Fibroblast of lung (primary cell): ENCODE data around the gene PPP4R4. TPM values are rescaled to one million over a fixed set of nuclear protein-coding genes. Genes with fewer than 3 reads are reported as not detected.

Experiments used
- DNase-seq, 2 donors: peaks; one replicate each; pipeline versions ENCODE4 v3.0.0 to v3.0.0-alpha.2; 2010; ENCODE audit warnings: low read depth in 2 of 2
- H2AFZ ChIP-seq: 2 replicates; pipeline ENCODE4 v1.5.1; 2012; ENCODE audit warnings: low read length, control low read depth, inconsistent platforms
- H3K27ac ChIP-seq: 2 replicates; pipeline ENCODE4 v1.5.1; 2011; ENCODE audit warnings: low read length, control low read depth; ENCODE audit not compliant: insufficient read depth
- H3K27me3 ChIP-seq: 2 replicates; pipeline ENCODE4 v1.5.1; 2011; ENCODE audit warnings: mild to moderate bottlenecking, low read length; ENCODE audit not compliant: control insufficient read depth, insufficient read depth
- H3K36me3 ChIP-seq: 2 replicates; pipeline ENCODE4 v1.5.1; 2011; ENCODE audit warnings: low read length; ENCODE audit not compliant: control insufficient read depth, insufficient read depth
- H3K4me1 ChIP-seq: 2 replicates; pipeline ENCODE4 v1.5.1; 2011; ENCODE audit warnings: low read length; ENCODE audit not compliant: control insufficient read depth, insufficient read depth; ENCODE audit errors: extremely low read depth
- H3K4me2 ChIP-seq: 2 replicates; pipeline ENCODE4 v1.5.1; 2011; ENCODE audit warnings: low read length, control low read depth; ENCODE audit not compliant: insufficient read depth; ENCODE audit errors: extremely low read depth
- H3K4me3 ChIP-seq, 4 experiments: fragments of 200-600 bp in 1 of 4; sonication (generic) in 1 of 4; replicated peaks in 1 of 4; 2 replicates each; pipeline ENCODE4 v1.5.1; 2011 to 2016; ENCODE audit warnings: low read length in 4 of 4, low read depth in 3 of 4, mild to moderate bottlenecking in 3 of 4, control low read depth in 2 of 4, inconsistent platforms in 1 of 4, mixed read lengths in 1 of 4; ENCODE audit not compliant: insufficient read depth in 1 of 4; ENCODE audit errors: control extremely low read depth in 1 of 4
- H3K79me2 ChIP-seq: 2 replicates; pipeline ENCODE4 v1.5.1; 2012; ENCODE audit warnings: mild to moderate bottlenecking, low read length, inconsistent platforms; ENCODE audit not compliant: control insufficient read depth, insufficient read depth
- H3K9ac ChIP-seq: 2 replicates; pipeline ENCODE4 v1.5.1; 2011; ENCODE audit warnings: mild to moderate bottlenecking, low read length, control low read depth; ENCODE audit not compliant: insufficient read depth
- H3K9me3 ChIP-seq: 2 replicates; pipeline ENCODE4 v1.5.1; 2012; ENCODE audit warnings: low read depth, low read length; ENCODE audit not compliant: control insufficient read depth, insufficient read depth
- H4K20me1 ChIP-seq: 2 replicates; pipeline ENCODE4 v1.5.1; 2011; ENCODE audit warnings: low read length; ENCODE audit not compliant: control insufficient read depth, insufficient read depth; ENCODE audit errors: extremely low read depth
- EZH2 ChIP-seq: IDR thresholded peaks from 2 replicates; pipeline ENCODE4 v1.5.1; 2012; ENCODE audit warnings: low read length, control low read depth, mild to moderate bottlenecking; ENCODE audit errors: missing control alignments
- polyA plus RNA-seq, 2 donors: library from polyadenylated mRNA; depleted of rRNA in 1 of 2; stranded (reverse) in 1 of 2; unstranded in 1 of 2; fragments of >200 nt; gene quantifications; 2 replicates each; pipeline ENCODE4 v1.2.1, GENCODE V29; 2011 to 2012; ENCODE audit warnings: missing spikeins in 1 of 2
- total RNA-seq: library from RNA; depleted of rRNA; stranded (reverse); fragments of >200 nt; gene quantifications from 2 replicates; pipeline ENCODE4 v1.2.1, GENCODE V29; 2014
- TF ChIP-seq, protein P1 (sequence below), 2 donors: IDR thresholded peaks in 1 of 2; conservative IDR thresholded peaks in 1 of 2; 1 replicate in 1 of 2; 2 replicates in 1 of 2; pipeline ENCODE4 v1.5.1; 2011 to 2012; ENCODE audit warnings: low read length in 2 of 2, control low read depth in 1 of 2, inconsistent platforms in 1 of 2, low read depth in 1 of 2, mild to moderate bottlenecking in 1 of 2

The PPP4R4 gene
- total and polyA plus RNA-seq, 2 donors (not counting 1 experiment from before 2014, with no cell fraction given): 0.35 to 0.99 TPM

DNA sequence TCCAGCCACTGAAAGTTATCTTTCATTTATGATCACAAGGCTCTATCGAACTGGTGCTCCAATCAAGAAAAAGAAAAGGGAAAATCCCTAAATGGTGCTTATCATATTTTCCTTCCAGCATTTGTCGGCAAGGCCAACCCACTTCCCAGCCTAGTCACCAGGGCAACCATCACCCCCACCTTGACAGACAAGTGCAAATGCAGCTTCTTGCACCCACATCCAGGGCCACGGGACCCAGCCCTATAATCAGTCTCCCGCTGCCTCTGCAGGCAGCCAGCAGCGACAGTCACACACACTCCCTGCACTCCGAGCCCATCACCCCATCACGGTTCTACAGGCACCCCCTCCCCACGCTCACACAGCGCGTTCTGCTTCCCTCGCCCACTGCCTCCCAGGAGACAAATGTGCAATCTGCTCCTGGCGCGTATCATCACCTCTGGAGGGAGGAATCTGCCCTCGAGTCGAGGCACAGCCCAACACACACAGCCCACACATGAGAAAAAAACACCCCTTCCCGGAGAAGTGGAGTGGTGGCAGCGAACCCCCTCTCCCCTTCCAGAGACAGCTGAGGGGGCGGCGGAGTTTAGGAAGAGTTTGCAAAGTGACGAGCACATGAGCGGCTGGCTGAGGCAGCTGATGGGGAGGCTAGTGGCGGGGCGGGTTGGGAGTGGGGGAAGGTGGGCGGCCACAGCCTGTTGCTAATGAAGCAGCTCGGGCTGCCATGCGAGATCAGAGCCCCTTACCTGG lies 9.3 kb upstream of the PPP4R4 start:
- Histone ChIP-seq H3K4me3 (no peak overlapping the region), H4K20me1 (no peaks in the 10 kb centered on the region), H3K36me3 (no peaks in the 10 kb centered on the region), H3K79me2 (no peaks in the 10 kb centered on the region), H3K4me1 (no peaks in the 10 kb centered on the region), H3K27me3 (peaks cover 12% of the 10 kb centered on the region), H3K9ac (no peak overlapping the region), H3K4me2 (no peak overlapping the region), H3K27ac (no peak overlapping the region), H3K9me3 (no peaks in the 10 kb centered on the region), H2AFZ (no peak overlapping the region)
- TF ChIP-seq, protein P1, sequence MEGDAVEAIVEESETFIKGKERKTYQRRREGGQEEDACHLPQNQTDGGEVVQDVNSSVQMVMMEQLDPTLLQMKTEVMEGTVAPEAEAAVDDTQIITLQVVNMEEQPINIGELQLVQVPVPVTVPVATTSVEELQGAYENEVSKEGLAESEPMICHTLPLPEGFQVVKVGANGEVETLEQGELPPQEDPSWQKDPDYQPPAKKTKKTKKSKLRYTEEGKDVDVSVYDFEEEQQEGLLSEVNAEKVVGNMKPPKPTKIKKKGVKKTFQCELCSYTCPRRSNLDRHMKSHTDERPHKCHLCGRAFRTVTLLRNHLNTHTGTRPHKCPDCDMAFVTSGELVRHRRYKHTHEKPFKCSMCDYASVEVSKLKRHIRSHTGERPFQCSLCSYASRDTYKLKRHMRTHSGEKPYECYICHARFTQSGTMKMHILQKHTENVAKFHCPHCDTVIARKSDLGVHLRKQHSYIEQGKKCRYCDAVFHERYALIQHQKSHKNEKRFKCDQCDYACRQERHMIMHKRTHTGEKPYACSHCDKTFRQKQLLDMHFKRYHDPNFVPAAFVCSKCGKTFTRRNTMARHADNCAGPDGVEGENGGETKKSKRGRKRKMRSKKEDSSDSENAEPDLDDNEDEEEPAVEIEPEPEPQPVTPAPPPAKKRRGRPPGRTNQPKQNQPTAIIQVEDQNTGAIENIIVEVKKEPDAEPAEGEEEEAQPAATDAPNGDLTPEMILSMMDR (conservative IDR thresholded peaks at IDR 0.05 in 1 of 2, IDR thresholded peaks at IDR 0.05 in 1 of 2; ENCODE audit: low read depth in 1 of 2, low read length in 2 of 2): no peak
- no peak for TF ChIP-seq EZH2
- no peak for DNase-seq

GRCh38 chr14:94165744-94166143 lies 8.4 kb upstream of the PPP4R4 start:
- H3K36me3 ChIP-seq: no peaks in the 10 kb centered on the region
- H3K27ac ChIP-seq: no peak overlapping the region
- no peaks in the 10 kb centered on the region for H4K20me1 ChIP-seq
- H3K4me3 ChIP-seq: no peak overlapping the region
- H3K4me2 ChIP-seq: no peak overlapping the region
- no peaks in the 10 kb centered on the region for H3K9me3 ChIP-seq
- no peaks in the 10 kb centered on the region for H3K4me1 ChIP-seq
- DNase-seq: no peak
- peaks cover 12% of the 10 kb centered on the region for H3K27me3 ChIP-seq
- H2AFZ ChIP-seq: no peak overlapping the region
- no peak overlapping the region for H3K9ac ChIP-seq
- no peaks in the 10 kb centered on the region for H3K79me2 ChIP-seq
- TF ChIP-seq, protein P1 (conservative IDR thresholded peaks at IDR 0.05 in 1 of 2, IDR thresholded peaks at IDR 0.05 in 1 of 2; ENCODE audit: low read depth in 1 of 2, low read length in 2 of 2): no peak
- TF ChIP-seq EZH2: no peak

- no peak overlapping the region for H3K4me2 ChIP-seq
- no peak overlapping the region for H3K9ac ChIP-seq
- no peaks in the 10 kb centered on the region for H3K4me1 ChIP-seq
- H3K4me3 ChIP-seq: no peak overlapping the region
- no peaks in the 10 kb centered on the region for H4K20me1 ChIP-seq
- H3K27ac ChIP-seq: no peak overlapping the region
- peaks cover 2% of the 10 kb centered on the region for H3K27me3 ChIP-seq
- no peak overlapping the region for H2AFZ ChIP-seq
- H3K36me3 ChIP-seq: no peaks in the 10 kb centered on the region
- no peak for DNase-seq
- no peaks in the 10 kb centered on the region for H3K9me3 ChIP-seq
- no peak for TF ChIP-seq EZH2
- TF ChIP-seq, protein P1 (conservative IDR thresholded peaks at IDR 0.05 in 1 of 2, IDR thresholded peaks at IDR 0.05 in 1 of 2; ENCODE audit: low read depth in 1 of 2, low read length in 2 of 2): no peak
- no peaks in the 10 kb centered on the region for H3K79me2 ChIP-seq
Observed at GRCh38 chr14:94170136-94170535, 4.0 kb upstream of the PPP4R4 start.
